Mesenchymal stem cell (in vitro differentiated cells and primary cell): ENCODE data around the gene AHNAK2.

Experiments used
- DNase-seq: peaks from one replicate; pipeline ENCODE4 v3.0.0-alpha.2; 2013
- H2AFZ ChIP-seq: one replicate; pipeline ENCODE4 v1.6.1; 2013; ENCODE audit warnings: low read depth, mild to moderate bottlenecking, control low read depth, inconsistent platforms, low read length, moderate library complexity
- H2AK5ac ChIP-seq: 2 replicates; pipeline ENCODE4 v1.6.1; 2013; ENCODE audit warnings: low read length, moderate library complexity, mild to moderate bottlenecking, inconsistent platforms; ENCODE audit not compliant: severe bottlenecking
- H2BK120ac ChIP-seq: one replicate; pipeline ENCODE4 v1.6.1; 2013; ENCODE audit warnings: low read depth, mild to moderate bottlenecking, inconsistent platforms, low read length, moderate library complexity
- H2BK12ac ChIP-seq, 2 experiments: one replicate each; pipeline ENCODE4 v1.6.1; 2013; ENCODE audit warnings: inconsistent platforms in 2 of 2, low read length in 2 of 2, mild to moderate bottlenecking in 2 of 2, moderate library complexity in 2 of 2, control low read depth in 1 of 2
- H2BK15ac ChIP-seq: one replicate; pipeline ENCODE4 v1.6.1; 2013; ENCODE audit warnings: mild to moderate bottlenecking, low read depth, inconsistent platforms; ENCODE audit not compliant: poor library complexity, severe bottlenecking
- H2BK5ac ChIP-seq: 2 replicates; pipeline ENCODE4 v1.6.1; 2013; ENCODE audit warnings: low read depth, mild to moderate bottlenecking, low read length, control low read depth, inconsistent platforms; ENCODE audit not compliant: poor library complexity, severe bottlenecking
- H3K14ac ChIP-seq, 2 experiments: one replicate each; pipeline ENCODE4 v1.6.1; 2013; ENCODE audit warnings: inconsistent platforms in 2 of 2, low read length in 2 of 2, control low read depth in 1 of 2, mild to moderate bottlenecking in 1 of 2, moderate library complexity in 1 of 2
- H3K18ac ChIP-seq, 2 experiments: one replicate each; pipeline ENCODE4 v1.6.1; 2013; ENCODE audit warnings: inconsistent platforms in 2 of 2, low read length in 2 of 2, control low read depth in 1 of 2, low read depth in 1 of 2, mild to moderate bottlenecking in 1 of 2
- H3K23ac ChIP-seq, 2 experiments: one replicate each; pipeline ENCODE4 v1.6.1; 2013; ENCODE audit warnings: inconsistent platforms in 2 of 2, low read length in 2 of 2, mild to moderate bottlenecking in 2 of 2, moderate library complexity in 2 of 2, control low read depth in 1 of 2
- H3K27ac ChIP-seq: 2 replicates; pipeline ENCODE4 v1.5.1; 2013; ENCODE audit warnings: mild to moderate bottlenecking, moderate library complexity, low read length, control low read depth, inconsistent platforms; ENCODE audit not compliant: poor library complexity, severe bottlenecking
- H3K27me3 ChIP-seq, 2 experiments: 2 replicates each; pipeline versions ENCODE4 v1.6.1 to v1.7.0; 2013; ENCODE audit warnings: low read length in 2 of 2, mild to moderate bottlenecking in 2 of 2, moderate library complexity in 2 of 2, control low read depth in 1 of 2, inconsistent platforms in 1 of 2; ENCODE audit not compliant: control insufficient read depth in 1 of 2, insufficient read depth in 1 of 2
- H3K36me3 ChIP-seq, 2 experiments: 2 replicates each; pipeline versions ENCODE4 v1.6.1 to v1.7.0; 2013; ENCODE audit warnings: low read length in 2 of 2, control low read depth in 1 of 2, inconsistent platforms in 1 of 2, low read depth in 1 of 2, mild to moderate bottlenecking in 1 of 2; ENCODE audit not compliant: insufficient read depth in 2 of 2, control insufficient read depth in 1 of 2
- H3K4ac ChIP-seq, 2 experiments: one replicate each; pipeline ENCODE4 v1.6.1; 2013; ENCODE audit warnings: inconsistent platforms in 2 of 2, low read length in 2 of 2, mild to moderate bottlenecking in 2 of 2, moderate library complexity in 2 of 2, control low read depth in 1 of 2, low read depth in 1 of 2
- H3K4me1 ChIP-seq: 2 replicates; pipeline ENCODE4 v1.6.1; 2013; ENCODE audit warnings: low read depth, low read length, control low read depth; ENCODE audit not compliant: control insufficient read depth, insufficient read depth
- H3K4me2 ChIP-seq: 2 replicates; pipeline ENCODE4 v1.6.1; 2013; ENCODE audit warnings: low read length, mild to moderate bottlenecking, inconsistent platforms; ENCODE audit not compliant: poor library complexity, severe bottlenecking
- H3K4me3 ChIP-seq, 2 experiments: 2 replicates each; pipeline versions ENCODE4 v1.5.1 to v1.7.0; 2013; ENCODE audit warnings: low read length in 2 of 2, mild to moderate bottlenecking in 2 of 2, control low read depth in 1 of 2, low read depth in 1 of 2; ENCODE audit not compliant: insufficient read depth in 1 of 2
- H3K79me1 ChIP-seq: replicated peaks from 2 replicates; pipeline ENCODE4 v1.6.1; 2013; ENCODE audit warnings: mild to moderate bottlenecking, control low read depth, low read length, inconsistent platforms; ENCODE audit not compliant: poor library complexity, severe bottlenecking
- H3K9ac ChIP-seq: 2 replicates; pipeline ENCODE4 v1.7.0; 2013; ENCODE audit warnings: mild to moderate bottlenecking, low read length, moderate library complexity
- H3K9me3 ChIP-seq: 2 replicates; pipeline ENCODE4 v1.7.0; 2013; ENCODE audit warnings: mild to moderate bottlenecking, low read length; ENCODE audit not compliant: control insufficient read depth
- H4K8ac ChIP-seq: one replicate; pipeline ENCODE4 v1.6.1; 2013; ENCODE audit warnings: inconsistent platforms, mild to moderate bottlenecking, low read length, moderate library complexity
- H4K91ac ChIP-seq: one replicate; pipeline ENCODE4 v1.6.1; 2013; ENCODE audit warnings: mild to moderate bottlenecking, low read length, inconsistent platforms
- whole genome bisulfite sequencing: methylation state at CpG from one replicate; pipeline ENCODE4 v1.1.7; 2013; ENCODE audit warnings: mixed read lengths; 5-methylcytosine and 5-hydroxymethylcytosine counted together

The AHNAK2 gene

GRCh38 chr14:105022276-105022670, 44.1 kb upstream of the AHNAK2 start:
- Histone ChIP-seq H3K23ac (no peak overlapping the region), H3K9me3 (no peaks in the 10 kb centered on the region), H3K79me1 (no peaks in the 10 kb centered on the region), H3K27ac (peak overlapping the region; percentile 100), H2BK12ac (no peak overlapping the region), H2BK15ac (no peak overlapping the region), H3K27me3 (no peaks in the 10 kb centered on the region), H2BK5ac (no peak overlapping the region), H2BK120ac (no peak overlapping the region), H4K91ac (no peak overlapping the region), H3K4me1 (peaks cover 23% of the 10 kb centered on the region), H3K9ac (peak overlapping the region; percentile 98), H3K4me2 (peak overlapping the region; percentile 87), H3K36me3 (no peaks in the 10 kb centered on the region), H2AFZ (no peak overlapping the region), H3K4me3 (peak overlapping the region in 1 of 2 experiments; percentile 92), H3K18ac (peak overlapping the region in 1 of 2 experiments; percentile 31), H2AK5ac (peak overlapping the region; percentile 39), H3K4ac (no peak overlapping the region), H4K8ac (no peak overlapping the region), H3K14ac (no peak overlapping the region)
- 83% methylated on average over 1 of the region's 2 CpGs for WGBS
- DNase-seq, result no peak

- Histone ChIP-seq H3K4me1 (peaks cover 23% of the 10 kb centered on the region), H3K9me3 (no peaks in the 10 kb centered on the region), H2BK12ac (no peak overlapping the region), H3K4me2 (peak overlapping the region; percentile 87), H4K91ac (no peak overlapping the region), H3K4ac (peak overlapping the region; percentile 57 to 77), H2AK5ac (peak overlapping the region; percentile 91), H3K18ac (peak overlapping the region; percentile 31), H2BK15ac (no peak overlapping the region), H4K8ac (peak overlapping the region; percentile 82), H3K27me3 (no peaks in the 10 kb centered on the region), H3K79me1 (no peaks in the 10 kb centered on the region), H3K27ac (peak overlapping the region; percentile 100), H2BK120ac (peak overlapping the region; percentile 71), H3K9ac (peak overlapping the region; percentile 98), H3K14ac (no peak overlapping the region), H3K4me3 (peak overlapping the region; percentile 63 to 92), H2BK5ac (peak overlapping the region; percentile 79), H3K23ac (peak overlapping the region in 1 of 2 experiments; percentile 10), H3K36me3 (no peaks in the 10 kb centered on the region), H2AFZ (no peak overlapping the region)
- WGBS, result 14% methylated on average over 20 of the region's 20 CpGs
- no peak for DNase-seq
Measured at GRCh38 chr14:105021656-105022275, 43.6 kb upstream of the AHNAK2 start.

GRCh38 chr14:105020815-105021655, 42.9 kb upstream of the AHNAK2 start, which contains the start of gene CDCA4:
TSS of gene CDCA4 (minus strand) at chr14:105021083. CDS start at chr14:105011929, 9,154 bp downstream.
- Histone ChIP-seq H2BK120ac (peak within 1 kb of the TSS; percentile 71), H4K8ac (peak within 1 kb of the TSS; percentile 90), H2BK12ac (peak within 1 kb of the TSS in 1 of 2 experiments; percentile 59), H3K4ac (peak within 1 kb of the TSS; percentile 77 to 87), H3K27ac (peak within 1 kb of the TSS; percentile 100), H3K27me3 (no peaks in the 10 kb centered on the region), H4K91ac (peak within 1 kb of the TSS; percentile 43), H3K9ac (peak within 1 kb of the TSS; percentile 98), H3K14ac (peak within 1 kb of the TSS; percentile 76 to 97), H3K18ac (peak within 1 kb of the TSS; percentile 69 to 86), H3K4me2 (peak within 1 kb of the TSS; percentile 87), H3K36me3 (no peaks in the 10 kb centered on the region), H2BK5ac (peak within 1 kb of the TSS; percentile 79), H3K4me3 (peak within 1 kb of the TSS; percentile 92 to 93), H3K79me1 (no peaks in the 10 kb centered on the region), H2AFZ (peak within 1 kb of the TSS; percentile 62), H2AK5ac (peak within 1 kb of the TSS; percentile 91), H3K23ac (peak within 1 kb of the TSS in 1 of 2 experiments; percentile 91), H3K9me3 (no peaks in the 10 kb centered on the region), H3K4me1 (peaks cover 25% of the 10 kb centered on the region), H2BK15ac (peak within 1 kb of the TSS; percentile 5)
- WGBS, result under 1% methylated on average over 97 of the region's 115 CpGs
- peak; percentile 96 for DNase-seq
